Upper lobe of left lung (tissue), 6 donors: Measurements from ENCODE around the gene KCNQ2. TPM values are rescaled to one million over a fixed set of nuclear protein-coding genes. Genes with fewer than 3 reads are reported as not detected.

Experiments
- ATAC-seq, 2 donors: fragments of 200-7000 bp; cut with Tn5 transposase; one replicate each; pipeline ENCODE4 v1.9.1; 2022; ENCODE audit warnings: mild to moderate bottlenecking in 2 of 2, moderate library complexity in 2 of 2; ENCODE audit not compliant: low FRiP score in 2 of 2
- DNase-seq, 2 donors: peaks; one replicate each; pipeline ENCODE4 v3.0.0-alpha.2; 2019 to 2020
- H3K27ac ChIP-seq, 4 donors: fragments of 200-600 bp; sonication (generic); one replicate each; pipeline ENCODE4 v1.5.1; 2016 to 2019
- H3K27me3 ChIP-seq, 4 donors: fragments of 200-600 bp; sonication (generic); one replicate each; pipeline ENCODE4 v1.5.1; 2017 to 2019
- H3K36me3 ChIP-seq, 4 donors: fragments of 200-600 bp; sonication (generic); one replicate each; pipeline ENCODE4 v1.5.1; 2016 to 2019
- H3K4me1 ChIP-seq, 4 donors: fragments of 200-600 bp; sonication (generic); one replicate each; pipeline ENCODE4 v1.5.1; 2018 to 2019
- H3K4me3 ChIP-seq, 4 donors: fragments of 200-600 bp; sonication (generic); one replicate each; pipeline ENCODE4 v1.5.1; 2017 to 2019; ENCODE audit warnings: mild to moderate bottlenecking in 2 of 4, moderate library complexity in 1 of 4
- H3K9me3 ChIP-seq, 4 donors: fragments of 200-600 bp; sonication (generic); one replicate each; pipeline ENCODE4 v1.5.1; 2018 to 2019
- EP300 ChIP-seq, 4 donors: sonication (generic); formaldehyde crosslinking; IDR thresholded peaks; one replicate each; pipeline ENCODE4 v1.5.1; 2017; ENCODE audit warnings: antibody characterized with exemption in 4 of 4, control low read depth in 2 of 4
- POLR2A ChIP-seq, 4 donors: fragments of 450-650 bp; IDR thresholded peaks; one replicate each; pipeline ENCODE4 v1.5.1; 2016 to 2017; ENCODE audit warnings: antibody characterized with exemption in 4 of 4, mild to moderate bottlenecking in 2 of 4
- POLR2AphosphoS5 ChIP-seq, 2 donors: sonication (generic); formaldehyde crosslinking; IDR thresholded peaks; one replicate each; pipeline ENCODE4 v1.5.1; 2017; ENCODE audit warnings: antibody characterized with exemption in 2 of 2
- WGBS, 2 donors: methylation state at CpG; one replicate each; pipeline ENCODE4 v1.1.5; 2017 to 2018; 5-methylcytosine and 5-hydroxymethylcytosine counted together
- total RNA-seq, 6 donors: library from RNA; depleted of rRNA in 4 of 6; stranded (reverse); fragments of >200 nt in 4 of 6; gene quantifications; one replicate each; pipeline versions ENCODE4 v1.1.0 to v1.2.1, GENCODE V29; 2016 to 2021
- TF ChIP-seq, protein P1 (sequence below), 6 experiments: fragments of 450-650 bp in 4 of 6; fragments of 200-600 bp in 2 of 6; sonication (generic) in 2 of 6; IDR thresholded peaks; one replicate each; pipeline ENCODE4 v1.5.1; 2016 to 2019; ENCODE audit warnings: antibody characterized with exemption in 6 of 6
- donor health status: DM: no; HTN: no; CAD: no; lungs with moderate emphysema.
- donor health status: DM: no; HTN: yes; CAD: no; lungs with severe emphysema.

KCNQ2 gene
- total RNA-seq, 6 donors from 2014 or later = 0.66 TPM; not detected in 5

DNA sequence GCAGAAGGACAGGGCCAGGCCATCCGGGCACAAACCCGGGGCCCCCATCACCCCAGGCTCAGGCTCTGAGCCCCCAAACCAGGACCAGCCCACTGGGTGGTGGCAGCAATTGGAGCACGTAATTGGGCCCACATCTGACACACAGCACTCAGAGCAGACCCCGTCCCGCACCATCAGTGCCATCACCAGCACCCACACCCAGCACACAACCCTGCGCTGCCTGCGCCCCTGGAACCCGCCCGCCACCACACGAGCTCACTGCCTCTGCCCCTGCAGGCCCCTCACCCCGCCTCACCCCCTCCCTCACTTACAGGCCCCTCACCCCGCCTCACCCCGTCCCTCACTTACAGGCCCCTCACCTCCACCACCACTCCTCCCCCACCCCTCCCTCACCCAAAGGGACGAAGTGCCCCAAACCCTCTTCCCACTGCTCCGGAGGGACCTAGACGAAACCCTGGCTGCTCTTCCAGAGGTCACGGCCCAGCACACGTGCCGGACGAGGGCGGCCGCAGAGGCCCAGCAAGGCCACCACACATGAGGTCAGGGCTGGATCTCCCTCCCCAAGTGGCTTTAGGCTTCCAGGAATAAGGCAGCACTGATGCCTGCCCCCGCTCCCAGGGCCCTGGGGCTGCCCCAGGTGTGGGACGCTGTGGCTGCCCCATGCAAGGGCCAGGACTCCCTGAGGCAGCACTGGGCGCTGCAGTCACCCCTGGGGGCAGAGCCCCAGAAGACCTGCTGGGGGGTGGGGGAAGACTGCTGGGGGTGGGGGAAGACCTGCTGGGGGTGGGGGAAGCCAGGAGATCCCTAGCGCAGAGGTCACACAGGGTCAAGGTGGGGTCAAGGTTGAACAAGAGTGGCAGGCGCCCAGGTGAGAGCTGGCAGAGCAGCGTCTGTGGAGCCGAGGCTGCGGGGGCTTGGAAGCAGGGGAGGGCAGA, 22.4 kb downstream of the KCNQ2 start:
- H3K9me3 ChIP-seq = no peaks in the 10 kb centered on the region
- 76 to 81% methylated on average over 13 to 29 of the region's 30 CpGs for WGBS, 2 donors
- DNase-seq (peak in 1 of 2 donors; percentile 52), ATAC-seq (no peak)
- H3K36me3 ChIP-seq = no peaks in the 10 kb centered on the region
- peaks cover 0 to 14% (median 4%) of the 10 kb centered on the region in 4 donors for H3K27me3 ChIP-seq
- TF ChIP-seq POLR2AphosphoS5 (IDR thresholded peaks at IDR 0.05) (no peak), EP300 (IDR thresholded peaks at IDR 0.05) (no peak), POLR2A (IDR thresholded peaks at IDR 0.05) (no peak)
- TF ChIP-seq, protein P1, sequence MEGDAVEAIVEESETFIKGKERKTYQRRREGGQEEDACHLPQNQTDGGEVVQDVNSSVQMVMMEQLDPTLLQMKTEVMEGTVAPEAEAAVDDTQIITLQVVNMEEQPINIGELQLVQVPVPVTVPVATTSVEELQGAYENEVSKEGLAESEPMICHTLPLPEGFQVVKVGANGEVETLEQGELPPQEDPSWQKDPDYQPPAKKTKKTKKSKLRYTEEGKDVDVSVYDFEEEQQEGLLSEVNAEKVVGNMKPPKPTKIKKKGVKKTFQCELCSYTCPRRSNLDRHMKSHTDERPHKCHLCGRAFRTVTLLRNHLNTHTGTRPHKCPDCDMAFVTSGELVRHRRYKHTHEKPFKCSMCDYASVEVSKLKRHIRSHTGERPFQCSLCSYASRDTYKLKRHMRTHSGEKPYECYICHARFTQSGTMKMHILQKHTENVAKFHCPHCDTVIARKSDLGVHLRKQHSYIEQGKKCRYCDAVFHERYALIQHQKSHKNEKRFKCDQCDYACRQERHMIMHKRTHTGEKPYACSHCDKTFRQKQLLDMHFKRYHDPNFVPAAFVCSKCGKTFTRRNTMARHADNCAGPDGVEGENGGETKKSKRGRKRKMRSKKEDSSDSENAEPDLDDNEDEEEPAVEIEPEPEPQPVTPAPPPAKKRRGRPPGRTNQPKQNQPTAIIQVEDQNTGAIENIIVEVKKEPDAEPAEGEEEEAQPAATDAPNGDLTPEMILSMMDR (IDR thresholded peaks at IDR 0.05) = no peak
- peaks cover 4 to 9% (median 6%) of the 10 kb centered on the region in 4 donors for H3K4me1 ChIP-seq
- no peak overlapping the region for H3K4me3 ChIP-seq
- H3K27ac ChIP-seq = no peak overlapping the region

DNA sequence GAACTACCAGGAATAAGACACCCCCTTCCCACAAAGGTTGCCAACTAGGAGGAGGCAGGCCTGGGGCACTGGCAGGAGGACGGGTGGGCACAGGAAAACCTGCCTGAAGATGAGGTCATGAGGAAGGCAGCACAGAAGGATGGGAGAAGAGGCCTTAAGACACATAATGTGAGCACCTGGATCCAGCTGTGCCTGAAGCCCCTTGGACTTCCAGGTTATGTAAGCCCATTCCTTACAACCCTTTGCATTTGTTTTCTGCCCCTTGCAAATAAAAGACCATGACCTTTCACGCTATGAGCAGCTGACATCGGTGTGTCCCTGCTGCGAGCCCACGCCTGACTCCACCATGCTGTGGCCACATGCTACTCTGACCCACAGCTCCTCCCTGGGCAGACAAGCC, 23.4 kb downstream of the KCNQ2 start:
- no peak overlapping the region for H3K27ac ChIP-seq
- peaks cover 0 to 5% (median 2%) of the 10 kb centered on the region in 4 donors for H3K4me1 ChIP-seq
- H3K9me3 ChIP-seq = no peaks in the 10 kb centered on the region
- WGBS, 2 donors = 90 to 91% methylated on average over 5 of the region's 5 CpGs
- DNase-seq (peak in 1 of 2 donors; percentile 28), ATAC-seq (no peak)
- TF ChIP-seq EP300 (IDR thresholded peaks at IDR 0.05) (no peak), POLR2AphosphoS5 (IDR thresholded peaks at IDR 0.05) (no peak), POLR2A (IDR thresholded peaks at IDR 0.05) (no peak)
- TF ChIP-seq, protein P1 (IDR thresholded peaks at IDR 0.05) = no peak
- H3K36me3 ChIP-seq = no peaks in the 10 kb centered on the region
- H3K27me3 ChIP-seq = peaks cover 0 to 6% (median under 1%) of the 10 kb centered on the region in 4 donors
- no peak overlapping the region for H3K4me3 ChIP-seq

DNA sequence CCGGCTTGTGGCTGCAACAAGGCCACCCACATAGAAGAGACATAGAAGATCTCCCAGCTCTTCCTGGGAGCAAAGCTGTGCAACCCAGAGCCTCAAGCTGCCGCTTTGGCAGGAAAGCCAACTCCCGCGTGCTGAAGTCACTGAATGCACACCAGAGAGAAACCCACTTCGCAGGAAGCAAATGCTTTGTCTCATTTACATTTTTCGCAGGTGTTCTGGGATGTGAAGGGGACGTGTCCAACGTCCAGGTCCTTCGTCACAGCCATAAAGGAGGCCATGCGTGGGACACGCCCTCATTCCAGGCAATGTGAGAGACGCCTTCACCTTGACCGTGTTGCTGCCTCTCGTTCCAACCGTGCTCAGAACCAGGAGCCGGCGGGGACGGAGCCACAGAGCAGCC, 24.4 kb downstream of the KCNQ2 start:
- Histone ChIP-seq H3K36me3 (no peaks in the 10 kb centered on the region), H3K27me3 (no peaks in the 10 kb centered on the region), H3K4me1 (no peaks in the 10 kb centered on the region), H3K27ac (no peak overlapping the region), H3K4me3 (no peak overlapping the region), H3K9me3 (no peaks in the 10 kb centered on the region)
- ATAC-seq = no peak
- WGBS, 2 donors = 44 to 55% methylated on average over 18 of the region's 18 CpGs
- DNase-seq = no peak
- TF ChIP-seq POLR2AphosphoS5 (IDR thresholded peaks at IDR 0.05) = no peak
- TF ChIP-seq, protein P1 (IDR thresholded peaks at IDR 0.05) = no peak
- no peak for TF ChIP-seq EP300 (IDR thresholded peaks at IDR 0.05)
- TF ChIP-seq POLR2A (IDR thresholded peaks at IDR 0.05) = no peak

DNA sequence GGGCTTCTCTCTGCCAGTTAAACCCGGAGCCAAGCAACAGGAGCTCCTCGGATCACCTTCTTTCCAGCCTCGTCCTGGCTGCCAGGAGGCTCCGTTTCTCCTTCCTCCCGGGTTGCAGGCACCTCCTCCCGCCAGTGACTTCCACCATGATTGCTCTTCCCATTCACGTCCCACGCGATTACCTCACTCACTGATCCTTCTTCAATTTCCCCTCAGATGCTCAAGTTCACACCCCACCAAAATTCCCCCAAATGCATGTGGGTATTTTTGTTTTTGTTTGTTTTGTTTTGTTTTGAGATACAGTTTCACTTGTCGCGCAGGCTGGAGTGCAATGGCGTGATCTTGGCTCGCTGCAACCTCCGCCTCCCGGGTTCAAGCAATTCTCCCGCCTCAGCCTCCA, 25.1 kb downstream of the KCNQ2 start:
- TF ChIP-seq, protein P1 (IDR thresholded peaks at IDR 0.05) = no peak
- TF ChIP-seq POLR2AphosphoS5 (IDR thresholded peaks at IDR 0.05) (no peak), EP300 (IDR thresholded peaks at IDR 0.05) (no peak), POLR2A (IDR thresholded peaks at IDR 0.05) (no peak)
- H3K9me3 ChIP-seq = no peaks in the 10 kb centered on the region
- H3K27me3 ChIP-seq = no peaks in the 10 kb centered on the region
- no peaks in the 10 kb centered on the region for H3K36me3 ChIP-seq
- H3K4me1 ChIP-seq = no peaks in the 10 kb centered on the region
- 79 to 82% methylated on average over 16 of the region's 16 CpGs for WGBS, 2 donors
- no peak overlapping the region for H3K27ac ChIP-seq
- no peak overlapping the region for H3K4me3 ChIP-seq
- no peak for ATAC-seq
- no peak for DNase-seq
